Measurements from ENCODE around the gene PTCD1. TPM values are rescaled to one million over a fixed set of nuclear protein-coding genes. Genes with fewer than 3 reads are reported as not detected.

PTCD1 gene
- total RNA-seq (1 to 10 TPM; 2.7 to 9.2 (median 4.6) TPM), polyA plus RNA-seq (1 to 10 TPM; 5.0 to 8.1 (median 5.6) TPM)
- long read RNA-seq, donor 1, full-length matches to known transcripts = 8 of 10 reads
- long read RNA-seq, donor 1, partial matches to known transcripts = 0 of 10 reads
- long read RNA-seq, donor 1, other reads (novel, unspliced or antisense) = 2 of 10 reads
- long read RNA-seq, donor 2, full-length matches to known transcripts = 29 of 37 reads
- long read RNA-seq, donor 2, partial matches to known transcripts = 3 of 37 reads
- long read RNA-seq, donor 2, other reads (novel, unspliced or antisense) = 5 of 37 reads

GRCh38 chr7:99438573-99439480, at the start of gene PTCD1, which contains the start of gene CPSF4:
TSS of gene PTCD1 (minus strand) at chr7:99438798. CDS start at chr7:99435242, 3,556 bp downstream.
TSS of gene CPSF4 (plus strand) at chr7:99438943. CDS start at chr7:99439083, 140 bp downstream.
- Histone ChIP-seq H3K27ac (peak within 1 kb of the TSS; percentile 91), H3K36me3 (ENCODE audit: insufficient read depth in 1 of 2, low read depth in 1 of 2) (peaks cover 6 to 32% of the 10 kb centered on the region in 2 donors), H3K9me3 (no peaks in the 10 kb centered on the region), H3K4me1 (peaks cover 31% of the 10 kb centered on the region), H3K4me3 (peak within 1 kb of the TSS; percentile 89), H3K27me3 (ENCODE audit: insufficient read depth in 3 of 3, low read length in 2 of 3) (no peaks in the 10 kb centered on the region)
- intact Hi-C loops (cut with DNase I) = no loop called here
- WGBS, 3 donors = 0 to 1% (median 1%) methylated on average over 51 to 89 of the region's 89 CpGs
- TF ChIP-seq, protein P1, sequence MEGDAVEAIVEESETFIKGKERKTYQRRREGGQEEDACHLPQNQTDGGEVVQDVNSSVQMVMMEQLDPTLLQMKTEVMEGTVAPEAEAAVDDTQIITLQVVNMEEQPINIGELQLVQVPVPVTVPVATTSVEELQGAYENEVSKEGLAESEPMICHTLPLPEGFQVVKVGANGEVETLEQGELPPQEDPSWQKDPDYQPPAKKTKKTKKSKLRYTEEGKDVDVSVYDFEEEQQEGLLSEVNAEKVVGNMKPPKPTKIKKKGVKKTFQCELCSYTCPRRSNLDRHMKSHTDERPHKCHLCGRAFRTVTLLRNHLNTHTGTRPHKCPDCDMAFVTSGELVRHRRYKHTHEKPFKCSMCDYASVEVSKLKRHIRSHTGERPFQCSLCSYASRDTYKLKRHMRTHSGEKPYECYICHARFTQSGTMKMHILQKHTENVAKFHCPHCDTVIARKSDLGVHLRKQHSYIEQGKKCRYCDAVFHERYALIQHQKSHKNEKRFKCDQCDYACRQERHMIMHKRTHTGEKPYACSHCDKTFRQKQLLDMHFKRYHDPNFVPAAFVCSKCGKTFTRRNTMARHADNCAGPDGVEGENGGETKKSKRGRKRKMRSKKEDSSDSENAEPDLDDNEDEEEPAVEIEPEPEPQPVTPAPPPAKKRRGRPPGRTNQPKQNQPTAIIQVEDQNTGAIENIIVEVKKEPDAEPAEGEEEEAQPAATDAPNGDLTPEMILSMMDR (IDR thresholded peaks at IDR 0.05) = no peak
- ATAC-seq (peak; percentile 96 to 98 (median 98)), DNase-seq (peak; percentile 97 to 99)

- no peaks in the 10 kb centered on the region for H3K27me3 ChIP-seq (ENCODE audit: insufficient read depth in 3 of 3, low read length in 2 of 3)
- H3K4me1 ChIP-seq = no peaks in the 10 kb centered on the region
- TF ChIP-seq, protein P1 (IDR thresholded peaks at IDR 0.05) = no peak
- no peak overlapping the region for H3K4me3 ChIP-seq
- H3K27ac ChIP-seq = no peak overlapping the region
- DNase-seq (peak in 1 of 2 donors; percentile 2), ATAC-seq (no peak)
- H3K9me3 ChIP-seq = no peaks in the 10 kb centered on the region
- peaks cover 3 to 35% of the 10 kb centered on the region in 2 donors for H3K36me3 ChIP-seq (ENCODE audit: insufficient read depth in 1 of 2, low read depth in 1 of 2)
- intact Hi-C loops (cut with DNase I) = no loop called here
- WGBS, 3 donors = 73 to 83% (median 74%) methylated on average over 5 of the region's 5 CpGs
Measured at GRCh38 chr7:99485094-99485493, 46.5 kb upstream of the PTCD1 start.

GRCh38 chr7:99478464-99479440, 40.2 kb upstream of the PTCD1 start:
- TF ChIP-seq, protein P1 (IDR thresholded peaks at IDR 0.05) = no peak
- Histone ChIP-seq H3K27me3 (ENCODE audit: insufficient read depth in 3 of 3, low read length in 2 of 3) (no peaks in the 10 kb centered on the region), H3K9me3 (no peaks in the 10 kb centered on the region), H3K4me1 (peaks cover 4% of the 10 kb centered on the region), H3K36me3 (ENCODE audit: insufficient read depth in 1 of 2, low read depth in 1 of 2) (peaks cover 3 to 44% of the 10 kb centered on the region in 2 donors), H3K27ac (peak overlapping the region; percentile 30), H3K4me3 (no peak overlapping the region)
- 62 to 70% (median 63%) methylated on average over 15 of the region's 15 CpGs for WGBS, 3 donors
- peak in 1 of 4 donors; percentile 35 for ATAC-seq
- DNase-seq = peak in 1 of 2 donors; percentile 51
- intact Hi-C loops (cut with DNase I) = no loop called here

- Histone ChIP-seq H3K36me3 (ENCODE audit: insufficient read depth in 1 of 2, low read depth in 1 of 2) (peaks cover 3 to 28% of the 10 kb centered on the region in 2 donors), H3K27ac (no peak overlapping the region), H3K9me3 (no peaks in the 10 kb centered on the region), H3K4me3 (no peak overlapping the region), H3K27me3 (ENCODE audit: insufficient read depth in 3 of 3, low read length in 2 of 3) (no peaks in the 10 kb centered on the region), H3K4me1 (peaks cover 9% of the 10 kb centered on the region)
- DNase-seq (no peak), ATAC-seq (no peak)
- WGBS, 3 donors = 69 to 77% (median 75%) methylated on average over 5 of the region's 5 CpGs
- intact Hi-C loops (cut with DNase I) = no loop called here
- TF ChIP-seq, protein P1 (IDR thresholded peaks at IDR 0.05) = no peak
Measured at GRCh38 chr7:99476107-99476506, 37.5 kb upstream of the PTCD1 start.
